WERI-Rb-1 (cell line): Measurements from ENCODE around the gene REEP3.

ENCODE experiments used
- DNase-seq: peaks from one replicate; pipeline ENCODE4 v3.0.0-alpha.2; 2020
- H3K27ac ChIP-seq: fragments of 250-450 bp; sonication (Bioruptor Pico); 2 replicates; pipeline ENCODE4 v1.5.1; 2020; ENCODE audit warnings: mild to moderate bottlenecking, moderate library complexity
- H3K27me3 ChIP-seq: fragments of 250-450 bp; sonication (Bioruptor Pico); 2 replicates; pipeline ENCODE4 v1.5.1; 2021; ENCODE audit warnings: mild to moderate bottlenecking, low read depth, moderate library complexity; ENCODE audit not compliant: insufficient read depth, severe bottlenecking
- H3K36me3 ChIP-seq: fragments of 250-450 bp; sonication (Bioruptor Pico); 2 replicates; pipeline ENCODE4 v1.5.1; 2020; ENCODE audit warnings: mild to moderate bottlenecking, moderate library complexity
- H3K4me3 ChIP-seq: 2 replicates; pipeline ENCODE4 v1.5.1; 2011; ENCODE audit warnings: low read depth, mild to moderate bottlenecking, control low read depth, low read length
- H3K9me3 ChIP-seq: fragments of 250-450 bp; sonication (Bioruptor Pico); 2 replicates; pipeline ENCODE4 v1.5.1; 2021; ENCODE audit warnings: mild to moderate bottlenecking, moderate library complexity; ENCODE audit not compliant: severe bottlenecking
- CTCF ChIP-seq: IDR thresholded peaks from 2 replicates; pipeline ENCODE4 v1.5.1; 2011; ENCODE audit warnings: low read depth, mild to moderate bottlenecking, control low read depth, inconsistent platforms, low read length

The REEP3 gene

GRCh38 chr10:63595072-63595471 lies 73.9 kb downstream of the REEP3 start:
- Histone ChIP-seq H3K27ac (no peak overlapping the region), H3K36me3 (peaks cover 35% of the 10 kb centered on the region), H3K27me3 (no peaks in the 10 kb centered on the region), H3K4me3 (no peak overlapping the region), H3K9me3 (no peaks in the 10 kb centered on the region)
- TF ChIP-seq CTCF: no peak
- DNase-seq: no peak

GRCh38 chr10:63596924-63597323 lies 75.7 kb downstream of the REEP3 start:
- Histone ChIP-seq H3K9me3 (no peaks in the 10 kb centered on the region), H3K27me3 (no peaks in the 10 kb centered on the region), H3K4me3 (no peak overlapping the region), H3K36me3 (peaks cover 51% of the 10 kb centered on the region), H3K27ac (no peak overlapping the region)
- no peak for TF ChIP-seq CTCF
- no peak for DNase-seq

- Histone ChIP-seq H3K36me3 (peaks cover 41% of the 10 kb centered on the region), H3K27me3 (no peaks in the 10 kb centered on the region), H3K9me3 (no peaks in the 10 kb centered on the region), H3K4me3 (no peak overlapping the region), H3K27ac (no peak overlapping the region)
- no peak for TF ChIP-seq CTCF
- no peak for DNase-seq
These were observed 79.3 kb downstream of the REEP3 start for GRCh38 chr10:63600540-63600939.

- DNase-seq: no peak
- H3K27ac ChIP-seq: no peak overlapping the region
- no peaks in the 10 kb centered on the region for H3K27me3 ChIP-seq
- no peak for TF ChIP-seq CTCF
- H3K9me3 ChIP-seq: no peaks in the 10 kb centered on the region
- H3K36me3 ChIP-seq: peaks cover 20% of the 10 kb centered on the region
- H3K4me3 ChIP-seq: no peak overlapping the region
These were observed 82.7 kb downstream of the REEP3 start for GRCh38 chr10:63603709-63604445.

GRCh38 chr10:63605197-63605967 lies 84.2 kb downstream of the REEP3 start:
- H3K9me3 ChIP-seq: no peaks in the 10 kb centered on the region
- no peak overlapping the region for H3K27ac ChIP-seq
- no peak overlapping the region for H3K4me3 ChIP-seq
- no peaks in the 10 kb centered on the region for H3K27me3 ChIP-seq
- DNase-seq: no peak
- no peak for TF ChIP-seq CTCF
- peaks cover 16% of the 10 kb centered on the region for H3K36me3 ChIP-seq
